NCI-H128 (cell line): Measurements from ENCODE around the gene HAGH.

Experiments used
- DNase-seq: peaks from one replicate; lab custom pipeline; 2025; ENCODE audit not compliant: unreplicated experiment; lab: John Stamatoyannopoulos, UW

The HAGH gene

GRCh38 chr16:1763521-1764511 is 62.8 kb downstream of the HAGH start:
- DNase-seq = no peak

GRCh38 chr16:1762879-1763520 is 63.6 kb downstream of the HAGH start:
- no peak for DNase-seq

- no peak for DNase-seq
Measured at GRCh38 chr16:1762196-1762878, 64.3 kb downstream of the HAGH start.

GRCh38 chr16:1761751-1762150 is 64.9 kb downstream of the HAGH start:
- DNase-seq = no peak

GRCh38 chr16:1760911-1761310 is 65.7 kb downstream of the HAGH start:
- no peak for DNase-seq

DNA sequence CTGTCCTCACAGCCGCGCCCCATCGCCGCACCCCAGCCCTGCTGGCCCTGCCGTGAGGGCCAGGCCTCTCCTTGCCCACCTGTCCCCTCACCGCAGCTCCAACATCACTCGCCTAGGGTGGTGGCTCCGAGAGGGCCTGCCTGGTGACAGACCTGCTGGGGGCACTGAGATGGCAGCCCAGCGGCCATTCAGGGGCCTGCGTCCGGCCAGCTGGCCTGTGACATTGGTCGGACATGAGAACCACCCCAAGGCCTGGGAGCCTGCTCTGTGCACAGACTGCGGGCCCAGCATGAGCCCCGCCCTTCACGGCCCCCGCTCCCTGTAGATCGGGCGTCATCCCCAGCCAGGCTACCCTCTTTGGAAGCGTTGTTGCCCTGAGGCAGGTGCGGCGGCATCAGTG is 67.1 kb downstream of the HAGH start:
- no peak for DNase-seq

DNA sequence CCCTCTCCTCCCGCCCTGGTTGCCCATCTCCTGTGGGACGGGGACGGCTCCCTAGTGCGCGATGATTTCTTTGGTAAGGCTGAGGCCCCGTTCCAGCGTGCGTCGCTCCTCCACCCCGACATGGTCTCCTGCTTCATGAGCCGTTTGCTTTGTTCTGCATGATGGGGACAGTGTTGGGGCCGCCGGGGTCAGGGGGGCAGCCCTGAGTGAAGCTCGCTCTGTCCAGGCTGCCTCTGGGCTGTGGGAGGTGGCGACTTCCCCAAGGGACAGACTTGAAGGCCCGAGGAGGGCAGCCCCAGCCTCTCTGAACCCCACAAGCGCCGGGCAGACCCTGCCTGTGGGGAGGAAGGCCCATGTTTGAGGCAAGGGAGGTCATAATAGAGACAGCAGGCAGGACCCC is 67.7 kb downstream of the HAGH start:
- DNase-seq = no peak

DNA sequence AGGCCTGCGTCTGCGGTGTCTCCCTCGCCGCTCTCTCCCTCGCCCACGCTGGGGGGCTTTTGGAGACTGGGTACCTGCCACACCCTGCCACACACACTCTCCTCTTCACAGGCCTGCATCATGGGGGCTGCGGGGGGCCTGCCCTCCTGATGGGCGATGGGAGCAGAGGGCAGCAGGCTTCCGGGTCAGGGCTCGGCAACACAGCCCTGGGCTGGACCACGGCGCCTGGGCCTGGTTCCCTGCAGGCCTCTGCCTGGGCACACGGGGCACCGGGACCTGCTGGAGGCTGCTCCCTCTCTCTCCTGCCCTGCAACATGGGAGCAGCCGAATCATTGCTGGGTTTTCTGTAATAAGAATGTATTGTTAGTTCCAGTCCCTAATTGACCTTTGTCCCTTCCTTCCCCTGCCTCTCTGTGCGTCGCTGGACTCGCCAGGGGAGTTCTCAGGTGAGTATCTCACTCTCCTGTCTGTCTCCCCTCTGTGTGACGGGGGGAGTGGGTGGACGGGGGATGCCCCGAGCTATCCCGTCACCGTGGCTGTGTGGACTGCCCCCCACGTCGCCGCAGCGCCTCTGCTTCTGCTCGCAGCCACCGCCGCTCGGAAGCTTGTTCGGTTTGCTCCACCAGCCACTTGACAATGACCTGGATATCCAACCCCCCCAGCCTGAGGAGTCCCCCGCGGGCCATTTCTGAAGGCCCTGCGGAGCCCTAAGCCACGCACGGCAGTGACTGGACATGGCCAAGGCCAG is 68.7 kb downstream of the HAGH start:
- DNase-seq = no peak
